H1 (cell line): ENCODE measurements around the gene GLG1. TPM values are rescaled to one million over a fixed set of nuclear protein-coding genes. Genes with fewer than 3 reads are reported as not detected.

Experiments used
- CTCF ChIA-PET: fragments of 300-600 bp; sonication (Branson Sonifier 250); formaldehyde crosslinking; loops from one replicate; lab custom pipeline; 2021; ENCODE audit not compliant: partially characterized antibody; lab: Charles Lee
- POLR2A ChIA-PET: fragments of 300-600 bp; sonication (Branson Sonifier 250); formaldehyde crosslinking; loops from one replicate; lab custom pipeline; 2021; ENCODE audit warnings: inconsistent platforms; ENCODE audit not compliant: partially characterized antibody; lab: Charles Lee
- DNase-seq, 2 experiments: peaks; one replicate each; pipeline versions ENCODE4 v3.0.0 to v3.0.0-alpha.2; 2010 to 2022; ENCODE audit warnings: low spot score in 2 of 2, low read depth in 1 of 2, mixed read lengths in 1 of 2
- FAIRE-seq: peaks from 2 replicates; lab custom pipeline; 2011; peaks lifted over from hg19 to GRCh38; lab: Jason Lieb, UNC
- H2AFZ ChIP-seq: 2 replicates; pipeline ENCODE4 v1.8.1; 2012; ENCODE audit warnings: low read length, inconsistent platforms
- H2AK5ac ChIP-seq: 2 replicates; pipeline ENCODE4 v1.6.1; 2013; ENCODE audit warnings: low read depth, low read length
- H2BK120ac ChIP-seq: replicated peaks from 2 replicates; pipeline ENCODE3; 2013; ENCODE audit warnings: low read depth, low read length, inconsistent platforms
- H2BK12ac ChIP-seq: 2 replicates; pipeline ENCODE4 v1.6.1; 2013; ENCODE audit warnings: low read depth, low read length
- H2BK15ac ChIP-seq: 2 replicates; pipeline ENCODE4 v1.6.1; 2013; ENCODE audit warnings: low read length
- H2BK20ac ChIP-seq: 2 replicates; pipeline ENCODE4 v1.6.1; 2013; ENCODE audit warnings: low read length
- H2BK5ac ChIP-seq: 2 replicates; pipeline ENCODE4 v1.6.1; 2013; ENCODE audit warnings: low read depth, low read length
- H3K14ac ChIP-seq: 2 replicates; pipeline ENCODE4 v1.6.1; 2013; ENCODE audit warnings: inconsistent platforms; ENCODE audit not compliant: insufficient read length
- H3K18ac ChIP-seq: 2 replicates; pipeline ENCODE4 v1.6.1; 2013; ENCODE audit warnings: low read length; ENCODE audit errors: extremely low read depth
- H3K23ac ChIP-seq: 2 replicates; pipeline ENCODE4 v1.6.1; 2013; ENCODE audit warnings: inconsistent platforms; ENCODE audit not compliant: insufficient read length
- H3K23me2 ChIP-seq: 2 replicates; pipeline ENCODE4 v1.6.1; 2013; ENCODE audit warnings: low read depth, low read length
- H3K27ac ChIP-seq: 2 replicates; pipeline ENCODE4 v1.6.1; 2011; ENCODE audit warnings: low read depth, low read length, inconsistent platforms
- H3K27me3 ChIP-seq, 4 experiments: replicated peaks in 1 of 4; 1 replicate in 1 of 4; 2 replicates in 3 of 4; pipeline versions ENCODE4 v1.6.1 to v1.8.1; 2011 to 2013; ENCODE audit warnings: low read length in 3 of 4, mild to moderate bottlenecking in 3 of 4, inconsistent platforms in 2 of 4, mixed read lengths in 2 of 4, moderate library complexity in 1 of 4; ENCODE audit not compliant: control insufficient read depth in 3 of 4, insufficient read depth in 3 of 4; ENCODE audit errors: extremely low read depth in 1 of 4
- H3K36me3 ChIP-seq, 4 experiments: 2 replicates each; pipeline versions ENCODE4 v1.6.1 to v1.8.1; 2011 to 2013; ENCODE audit warnings: mild to moderate bottlenecking in 4 of 4, low read length in 3 of 4, moderate library complexity in 2 of 4, control low read depth in 1 of 4, inconsistent platforms in 1 of 4; ENCODE audit not compliant: insufficient read depth in 4 of 4, control insufficient read depth in 2 of 4
- H3K4ac ChIP-seq: replicated peaks from 2 replicates; pipeline ENCODE3; 2013; ENCODE audit warnings: low read length, low read depth, mixed read lengths, inconsistent platforms; ENCODE audit not compliant: insufficient read length
- H3K4me1 ChIP-seq, 4 experiments: replicated peaks in 1 of 4; 1 replicate in 1 of 4; 2 replicates in 3 of 4; pipeline versions ENCODE4 v1.6.1 to v1.8.1; 2011 to 2013; ENCODE audit warnings: low read length in 3 of 4, inconsistent platforms in 2 of 4, mixed read lengths in 1 of 4; ENCODE audit not compliant: insufficient read depth in 4 of 4, control insufficient read depth in 3 of 4
- H3K4me2 ChIP-seq, 2 experiments: 2 replicates each; pipeline versions ENCODE4 v1.6.1 to v1.8.1; 2011 to 2013; ENCODE audit warnings: low read depth in 2 of 2, low read length in 2 of 2, control low read depth in 1 of 2, inconsistent platforms in 1 of 2, mild to moderate bottlenecking in 1 of 2; ENCODE audit not compliant: insufficient read depth in 1 of 2
- H3K4me3 ChIP-seq, 4 experiments: fragments of 200-600, 300-600 bp in 1 of 4; sonication (generic), shearing (Covaris generic), sonication (Bioruptor Twin) in 1 of 4; 2 replicates each; pipeline versions ENCODE4 v1.5.1 to v1.8.1; 2011 to 2016; ENCODE audit warnings: low read length in 4 of 4, low read depth in 3 of 4, control low read depth in 2 of 4, inconsistent platforms in 2 of 4, mild to moderate bottlenecking in 2 of 4, mixed read lengths in 1 of 4, moderate library complexity in 1 of 4; ENCODE audit not compliant: insufficient read depth in 2 of 4; ENCODE audit errors: extremely low read depth in 1 of 4
- H3K56ac ChIP-seq: replicated peaks from 2 replicates; pipeline ENCODE3; 2013; ENCODE audit warnings: low read depth, mild to moderate bottlenecking, mixed read lengths, low read length, inconsistent platforms; ENCODE audit not compliant: insufficient read length
- H3K79me1 ChIP-seq: 2 replicates; pipeline ENCODE4 v1.6.1; 2013; ENCODE audit warnings: low read depth, low read length, control low read depth
- H3K79me2 ChIP-seq, 2 experiments: 2 replicates each; pipeline versions ENCODE4 v1.6.1 to v1.8.1; 2012 to 2013; ENCODE audit warnings: low read length in 2 of 2, mild to moderate bottlenecking in 2 of 2, inconsistent platforms in 1 of 2; ENCODE audit not compliant: insufficient read depth in 2 of 2, control insufficient read depth in 1 of 2
- H3K9ac ChIP-seq, 4 experiments: replicated peaks in 1 of 4; 1 replicate in 1 of 4; 2 replicates in 3 of 4; pipeline versions ENCODE4 v1.6.1 to v1.8.1; 2011 to 2013; ENCODE audit warnings: low read depth in 3 of 4, low read length in 3 of 4, control low read depth in 2 of 4, mild to moderate bottlenecking in 2 of 4, moderate library complexity in 2 of 4, inconsistent platforms in 1 of 4; ENCODE audit errors: extremely low read depth in 1 of 4
- H3K9me3 ChIP-seq, 2 experiments: 2 replicates each; pipeline versions ENCODE4 v1.6.1 to v1.8.1; 2012 to 2013; ENCODE audit warnings: mild to moderate bottlenecking in 2 of 2, moderate library complexity in 2 of 2, control low read depth in 1 of 2, inconsistent platforms in 1 of 2, low read depth in 1 of 2, low read length in 1 of 2, mixed read lengths in 1 of 2; ENCODE audit not compliant: insufficient read depth in 2 of 2
- H4K20me1 ChIP-seq, 2 experiments: replicated peaks in 1 of 2; 2 replicates each; pipeline versions ENCODE3 to v1.8.1; 2011 to 2013; ENCODE audit warnings: inconsistent platforms in 2 of 2, low read length in 2 of 2, mild to moderate bottlenecking in 1 of 2; ENCODE audit not compliant: insufficient read depth in 2 of 2, control insufficient read depth in 1 of 2
- H4K5ac ChIP-seq: 2 replicates; pipeline ENCODE4 v1.6.1; 2013; ENCODE audit warnings: low read length, low read depth, mixed read lengths, inconsistent platforms; ENCODE audit not compliant: insufficient read length
- H4K8ac ChIP-seq: 2 replicates; pipeline ENCODE4 v1.8.0; 2013; ENCODE audit warnings: mild to moderate bottlenecking, moderate library complexity, low read length, inconsistent platforms; ENCODE audit not compliant: insufficient read depth; ENCODE audit errors: extremely low read depth
- H4K91ac ChIP-seq: replicated peaks from 2 replicates; pipeline ENCODE3; 2013; ENCODE audit warnings: low read length, mixed read lengths, inconsistent platforms; ENCODE audit not compliant: insufficient read length
- BCL11A ChIP-seq, 2 experiments: IDR thresholded peaks; one replicate each; pipeline ENCODE4 v1.6.1; 2011; ENCODE audit warnings: low read depth in 2 of 2, low read length in 2 of 2, mild to moderate bottlenecking in 2 of 2
- CBX5 ChIP-seq: fragments of 300-800, 300-1000 bp; sonication (generic); IDR thresholded peaks from 2 replicates; pipeline ENCODE4 v1.7.1; 2016; ENCODE audit warnings: antibody characterized with exemption, low read length, low read depth
- CHD1 ChIP-seq: IDR thresholded peaks from 2 replicates; pipeline ENCODE4 v1.6.1; 2012; ENCODE audit warnings: low read depth, low read length, improper control_type of control experiment
- E2F6 ChIP-seq: IDR thresholded peaks from 2 replicates; pipeline ENCODE4 v1.6.1; 2012; ENCODE audit warnings: inconsistent platforms
- EP300 ChIP-seq, 2 experiments: IDR thresholded peaks; 1 replicate in 1 of 2; 2 replicates in 1 of 2; pipeline ENCODE4 v1.6.1; 2011 to 2012; ENCODE audit warnings: low read depth in 2 of 2, low read length in 2 of 2, mild to moderate bottlenecking in 2 of 2, borderline replicate concordance in 1 of 2, inconsistent platforms in 1 of 2, moderate library complexity in 1 of 2
- HDAC6 ChIP-seq: IDR thresholded peaks from one replicate; pipeline ENCODE4 v1.7.1; 2012; ENCODE audit warnings: low read depth, mild to moderate bottlenecking, inconsistent platforms, low read length, moderate library complexity
- JUN ChIP-seq: IDR thresholded peaks from 2 replicates; pipeline ENCODE4 v1.6.1; 2011; ENCODE audit warnings: low read depth, mild to moderate bottlenecking, improper control_type of control experiment, low read length
- JUND ChIP-seq: IDR thresholded peaks from 2 replicates; pipeline ENCODE4 v1.6.1; 2011; ENCODE audit warnings: mild to moderate bottlenecking, improper control_type of control experiment, low read length
- KDM5A ChIP-seq: fragments of 200-600 bp; IDR thresholded peaks from 2 replicates; pipeline ENCODE4 v1.7.1; 2012; ENCODE audit warnings: mild to moderate bottlenecking, low read length, inconsistent platforms, mixed read lengths
- MAX ChIP-seq: IDR thresholded peaks from 2 replicates; pipeline ENCODE4 v1.6.1; 2012; ENCODE audit warnings: inconsistent platforms
- POLR2A ChIP-seq, 2 experiments: IDR thresholded peaks; 1 replicate in 1 of 2; 2 replicates in 1 of 2; pipeline ENCODE4 v1.6.1; 2011; ENCODE audit warnings: low read depth in 2 of 2, low read length in 2 of 2, mild to moderate bottlenecking in 2 of 2; ENCODE audit errors: control extremely low read depth in 1 of 2
- SP2 ChIP-seq: IDR thresholded peaks from 2 replicates; pipeline ENCODE4 v1.6.1; 2012; ENCODE audit warnings: mild to moderate bottlenecking, low read length, inconsistent platforms
- USF2 ChIP-seq: IDR thresholded peaks from 2 replicates; pipeline ENCODE4 v1.6.1; 2011; ENCODE audit warnings: low read length, improper control_type of control experiment
- WGBS, 2 experiments: shearing (Covaris generic) in 1 of 2; methylation state at CpG; one replicate each; pipeline versions ENCODE4 v1.1.6 to v1.1.7; 2013 to 2015; ENCODE audit warnings: low lambda C conversion rate in 2 of 2, mixed read lengths in 2 of 2, inconsistent platforms in 1 of 2, low coverage in 1 of 2, missing lambda C conversion rate in 1 of 2; ENCODE audit not compliant: insufficient replicate concordance in 2 of 2, insufficient coverage in 1 of 2, insufficient read length in 1 of 2; ENCODE audit errors: extremely low coverage in 1 of 2, missing lambda C conversion rate in 1 of 2; 5-methylcytosine and 5-hydroxymethylcytosine counted together
- polyA plus RNA-seq, 7 experiments: library from polyadenylated mRNA; depleted of rRNA in 3 of 7; stranded (reverse) in 5 of 7; unstranded in 2 of 7; fragments of >200 nt in 5 of 7; fragments of 200-250 nt in 2 of 7; gene quantifications; 1 replicate in 5 of 7; 2 replicates in 1 of 7; 4 replicates in 1 of 7; pipeline versions ENCODE4 v1.2.1 to v1.2.3, GENCODE V29; 2011 to 2013; ENCODE audit warnings: missing spikeins in 2 of 7, mixed read lengths in 2 of 7
- total RNA-seq: library from RNA; stranded (reverse); fragmentation: NEBNext Ultra II Directional; extraction: Animal tissue kit (Norgen Biotek cat#: 25700); gene quantifications from 2 replicates; pipeline ENCODE4 v1.2.1, GENCODE V29; 2021

The GLG1 gene
- total and polyA plus RNA-seq, 2 of the 8 experiments (the other 6 are each of a cell fraction or from before 2014, with no cell fraction given), result 53.4 to 139 TPM

GRCh38 chr16:74580833-74581232, 26.1 kb downstream of the GLG1 start:
- Histone ChIP-seq H2BK120ac (no peak overlapping the region), H2BK15ac (no peak overlapping the region), H3K56ac (no peak overlapping the region), H2BK5ac (no peak overlapping the region), H2AK5ac (no peak overlapping the region), H3K23ac (no peak overlapping the region), H3K4me3 (no peak overlapping the region), H4K20me1 (peaks cover 2 to 10% of the 10 kb centered on the region in 2 experiments), H3K23me2 (no peaks in the 10 kb centered on the region), H3K9ac (no peak overlapping the region), H3K4me2 (no peak overlapping the region), H2AFZ (no peak overlapping the region), H4K5ac (no peak overlapping the region), H2BK12ac (no peak overlapping the region), H3K27ac (no peak overlapping the region), H3K36me3 (no peaks in the 10 kb centered on the region), H3K79me2 (peaks cover 9 to 95% of the 10 kb centered on the region in 2 experiments), H3K4me1 (peaks cover 0 to 2% (median 0%) of the 10 kb centered on the region in 4 experiments; a peak in 1 of 7 replicates), H3K14ac (no peak overlapping the region), H3K4ac (no peak overlapping the region), H3K27me3 (no peaks in the 10 kb centered on the region), H3K9me3 (no peaks in the 10 kb centered on the region), H4K91ac (no peak overlapping the region), H4K8ac (no peak overlapping the region), H3K18ac (no peak overlapping the region), H3K79me1 (peaks cover 2% of the 10 kb centered on the region), H2BK20ac (no peak overlapping the region)
- DNase-seq (no peak), FAIRE-seq (no peak)
- 100% methylated on average over 3 of the region's 3 CpGs; no CpG with 5 or more reads in 1 of the 2 experiments for WGBS, 2 experiments
- ChIA-PET POLR2A (interaction anchor here (0.6 kb wide), 1 partner anchor 387 kb away, joined by 3 read pairs; no protein-coding TSS in a partner anchor), CTCF (no interaction called here)
- TF ChIP-seq JUN, result no peak
- no peak for TF ChIP-seq CHD1
- no peak for TF ChIP-seq USF2
- no peak for TF ChIP-seq SP2
- TF ChIP-seq POLR2A (IDR thresholded peaks at IDR 0.05; ENCODE audit: control extremely low read depth in 1 of 2, low read depth in 2 of 2, low read length in 2 of 2), result no peak
- no peak for TF ChIP-seq HDAC6
- TF ChIP-seq JUND, result no peak
- no peak for TF ChIP-seq EP300 (IDR thresholded peaks at IDR 0.05; ENCODE audit: borderline replicate concordance in 1 of 2, low read depth in 2 of 2, low read length in 2 of 2)
- TF ChIP-seq CBX5, result no peak
- TF ChIP-seq KDM5A, result no peak
- TF ChIP-seq E2F6, result no peak
- no peak for TF ChIP-seq MAX
- TF ChIP-seq BCL11A (IDR thresholded peaks at IDR 0.05; ENCODE audit: low read depth in 2 of 2, low read length in 2 of 2), result no peak
